ENCODE measurements around the gene USP3. TPM values are rescaled to one million over a fixed set of nuclear protein-coding genes. Genes with fewer than 3 reads are reported as not detected.

The USP3 gene
- total and polyA plus RNA-seq, 2 of the 13 experiments (the other 11 are each of a cell fraction or from before 2014, with no cell fraction given), result 14.3 to 61.2 TPM

DNA sequence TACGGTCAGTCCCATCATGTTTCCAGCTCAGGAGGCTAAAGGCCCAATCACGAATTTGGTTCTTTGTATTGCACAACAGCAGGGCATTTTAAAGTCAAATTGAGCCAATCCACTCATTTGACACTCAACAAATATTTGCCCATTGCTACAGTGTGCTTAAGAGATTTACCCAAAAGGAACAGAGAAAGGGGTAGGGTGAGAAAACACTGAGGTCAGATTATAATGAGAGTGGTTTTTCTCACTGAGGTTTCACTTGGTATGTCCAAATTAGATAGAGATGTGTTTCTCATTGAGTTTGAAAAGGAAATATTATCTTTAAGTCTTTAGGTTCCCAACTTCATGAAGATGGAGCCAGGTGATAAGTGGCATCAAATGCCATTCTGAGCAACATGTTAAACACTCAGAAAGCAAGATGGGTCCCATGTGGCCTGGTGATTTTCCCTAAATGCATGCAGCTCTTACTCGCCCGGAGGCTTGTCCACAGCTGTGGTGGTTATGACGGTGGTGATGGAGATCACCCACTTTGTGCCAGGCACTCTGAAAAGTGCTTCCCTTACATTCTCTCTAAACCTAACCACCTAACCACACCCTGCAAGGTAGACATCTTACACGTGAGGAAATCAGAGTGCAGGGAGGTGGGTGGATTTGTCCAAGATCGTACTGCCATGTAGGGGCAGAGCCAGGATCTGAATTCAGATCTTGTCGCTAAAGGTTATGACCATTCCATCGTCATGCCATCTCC is 31.2 kb upstream of the USP3 start (continued):
- no peak for TF ChIP-seq KAT7 (CRISPR knock-in tag; IDR thresholded peaks at IDR 0.05; ENCODE audit: borderline replicate concordance)
- peak; percentile 26; the same call in 1 of the 2 replicates for TF ChIP-seq DMAP1 (CRISPR knock-in tag; IDR thresholded peaks at IDR 0.05)
- TF ChIP-seq HDAC2 (CRISPR knock-in tag; IDR thresholded peaks at IDR 0.05), result peak; percentile 93; the same call in 1 of the 2 replicates
- TF ChIP-seq TEAD2 (CRISPR knock-in tag; IDR thresholded peaks at IDR 0.05), result no peak
- no peak for TF ChIP-seq MTA3 (CRISPR knock-in tag; IDR thresholded peaks at IDR 0.05)
- TF ChIP-seq, protein P1, sequence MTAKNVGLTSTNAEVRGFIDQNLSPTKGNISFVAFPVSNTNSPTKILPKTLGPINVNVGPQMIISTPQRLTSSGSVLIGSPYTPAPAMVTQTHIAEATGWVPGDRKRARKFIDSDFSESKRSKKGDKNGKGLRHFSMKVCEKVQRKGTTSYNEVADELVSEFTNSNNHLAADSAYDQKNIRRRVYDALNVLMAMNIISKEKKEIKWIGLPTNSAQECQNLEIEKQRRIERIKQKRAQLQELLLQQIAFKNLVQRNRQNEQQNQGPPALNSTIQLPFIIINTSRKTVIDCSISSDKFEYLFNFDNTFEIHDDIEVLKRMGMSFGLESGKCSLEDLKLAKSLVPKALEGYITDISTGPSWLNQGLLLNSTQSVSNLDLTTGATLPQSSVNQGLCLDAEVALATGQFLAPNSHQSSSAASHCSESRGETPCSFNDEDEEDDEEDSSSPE (CRISPR knock-in tag; IDR thresholded peaks at IDR 0.05), result no peak
- TF ChIP-seq ZNF468 (CRISPR knock-in tag; IDR thresholded peaks at IDR 0.05), result no peak
- peak; percentile 57; the same call in 1 of the 2 replicates for TF ChIP-seq GATAD1 (CRISPR knock-in tag; IDR thresholded peaks at IDR 0.05)
- no peak for TF ChIP-seq CHD2 (IDR thresholded peaks at IDR 0.05; ENCODE audit: low read depth, low read length)
- no peak for TF ChIP-seq FLYWCH1 (CRISPR knock-in tag; IDR thresholded peaks at IDR 0.05)
- no peak for TF ChIP-seq CCAR2 (optimal IDR thresholded peaks at IDR 0.05; ENCODE audit: low read depth, low read length)
- TF ChIP-seq CEBPB (IDR thresholded peaks at IDR 0.05; ENCODE audit: borderline replicate concordance, low read depth, low read length), result peak; percentile 96
- no peak for TF ChIP-seq POLR2AphosphoS5 (IDR thresholded peaks at IDR 0.05; ENCODE audit: low read depth, low read length)
- no peak for TF ChIP-seq POLR2A (IDR thresholded peaks at IDR 0.05; ENCODE audit: insufficient read depth in 1 of 2, low read depth in 2 of 2, low read length in 2 of 2)
- no peak for TF ChIP-seq HNRNPL (IDR thresholded peaks at IDR 0.05; ENCODE audit: low read depth, low read length)
- TF ChIP-seq RARA (CRISPR knock-in tag; IDR thresholded peaks at IDR 0.05), result peak; percentile 86
- TF ChIP-seq ZMYM3 (CRISPR knock-in tag; IDR thresholded peaks at IDR 0.05), result 0 out of 2 replicates have a peak, but pooled peaks have one; percentile 43
- no peak for TF ChIP-seq MYNN (CRISPR knock-in tag; IDR thresholded peaks at IDR 0.05; ENCODE audit: low read depth)
- TF ChIP-seq, protein P2, sequence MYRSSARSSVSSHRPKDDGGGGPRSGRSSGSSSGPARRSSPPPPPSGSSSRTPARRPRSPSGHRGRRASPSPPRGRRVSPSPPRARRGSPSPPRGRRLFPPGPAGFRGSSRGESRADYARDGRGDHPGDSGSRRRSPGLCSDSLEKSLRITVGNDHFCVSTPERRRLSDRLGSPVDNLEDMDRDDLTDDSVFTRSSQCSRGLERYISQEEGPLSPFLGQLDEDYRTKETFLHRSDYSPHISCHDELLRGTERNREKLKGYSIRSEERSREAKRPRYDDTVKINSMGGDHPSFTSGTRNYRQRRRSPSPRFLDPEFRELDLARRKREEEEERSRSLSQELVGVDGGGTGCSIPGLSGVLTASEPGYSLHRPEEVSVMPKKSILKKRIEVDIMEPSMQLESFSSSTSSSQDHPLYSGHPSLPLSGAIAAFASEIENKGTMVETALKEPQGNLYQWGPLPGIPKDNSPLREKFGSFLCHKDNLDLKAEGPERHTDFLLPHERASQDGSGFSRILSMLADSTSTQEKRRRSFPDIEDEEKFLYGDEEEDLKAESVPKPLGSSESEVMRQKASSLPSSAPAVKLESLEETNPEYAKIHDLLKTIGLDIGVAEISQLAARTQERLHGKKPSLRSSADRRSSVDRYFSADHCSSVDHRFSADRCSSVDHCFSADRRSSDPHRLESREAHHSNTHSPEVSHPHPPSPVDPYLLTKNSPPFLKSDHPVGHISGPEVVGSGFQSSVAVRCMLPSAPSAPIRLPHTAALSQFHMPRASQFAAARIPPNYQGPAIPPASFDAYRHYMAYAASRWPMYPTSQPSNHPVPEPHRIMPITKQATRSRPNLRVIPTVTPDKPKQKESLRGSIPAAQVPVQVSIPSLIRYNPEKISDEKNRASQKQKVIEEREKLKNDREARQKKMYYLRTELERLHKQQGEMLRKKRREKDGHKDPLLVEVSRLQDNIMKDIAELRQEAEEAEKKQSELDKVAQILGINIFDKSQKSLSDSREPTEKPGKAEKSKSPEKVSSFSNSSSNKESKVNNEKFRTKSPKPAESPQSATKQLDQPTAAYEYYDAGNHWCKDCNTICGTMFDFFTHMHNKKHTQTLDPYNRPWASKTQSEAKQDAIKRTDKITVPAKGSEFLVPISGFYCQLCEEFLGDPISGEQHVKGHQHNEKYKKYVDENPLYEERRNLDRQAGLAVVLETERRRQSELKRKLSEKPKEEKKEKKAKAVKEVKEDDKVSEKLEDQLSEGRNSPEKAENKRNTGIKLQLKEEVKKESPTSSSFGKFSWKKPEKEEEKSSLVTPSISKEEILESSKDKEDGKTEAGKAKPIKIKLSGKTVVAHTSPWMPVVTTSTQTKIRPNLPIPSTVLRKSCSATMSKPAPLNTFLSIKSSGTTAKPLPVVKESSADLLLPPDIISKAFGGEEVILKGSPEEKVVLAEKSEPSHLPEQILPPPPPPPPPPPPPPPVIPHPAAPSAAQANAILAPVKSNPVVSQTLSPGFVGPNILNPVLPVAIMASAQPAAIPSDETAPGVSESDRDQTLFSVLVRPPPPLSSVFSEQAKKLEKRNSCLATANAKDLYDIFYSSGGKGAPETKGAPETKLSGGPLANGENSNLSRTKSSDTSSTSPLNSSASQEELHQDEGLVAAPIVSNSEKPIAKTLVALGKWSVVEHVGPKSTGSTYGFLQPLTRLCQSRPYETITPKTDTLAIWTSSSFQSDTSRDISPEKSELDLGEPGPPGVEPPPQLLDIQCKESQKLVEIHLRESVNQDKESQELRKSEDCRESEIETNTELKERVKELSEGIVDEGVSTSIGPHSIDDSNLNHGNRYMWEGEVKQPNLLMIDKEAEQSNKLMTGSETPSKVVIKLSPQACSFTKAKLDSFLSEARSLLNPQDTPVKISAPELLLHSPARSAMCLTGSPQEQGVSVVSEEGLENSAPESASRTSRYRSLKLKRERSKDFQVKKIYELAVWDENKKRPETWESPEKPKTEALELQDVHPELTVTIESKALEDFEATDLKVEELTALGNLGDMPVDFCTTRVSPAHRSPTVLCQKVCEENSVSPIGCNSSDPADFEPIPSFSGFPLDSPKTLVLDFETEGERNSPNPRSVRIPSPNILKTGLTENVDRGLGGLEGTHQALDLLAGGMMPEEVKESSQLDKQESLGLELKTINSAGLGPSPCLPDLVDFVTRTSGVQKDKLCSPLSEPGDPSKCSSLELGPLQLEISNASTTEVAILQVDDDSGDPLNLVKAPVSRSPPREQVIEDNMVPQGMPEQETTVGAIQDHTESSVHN (CRISPR knock-in tag; IDR thresholded peaks at IDR 0.05), result 0 out of 2 replicates have a peak, but pooled peaks have one; percentile 77
- peak; percentile 93 for TF ChIP-seq TARDBP (CRISPR knock-in tag; IDR thresholded peaks at IDR 0.05)
- no peak for TF ChIP-seq RAD51 (IDR thresholded peaks at IDR 0.05; ENCODE audit: borderline replicate concordance)

Measured in HepG2 (cell line).